ENCODE data around the gene PLPP6.

GRCh38 chr9:4642351-4642750, 19.7 kb upstream of the PLPP6 start:
- TF ChIP-seq CTCF (optimal IDR thresholded peaks at IDR 0.05 in 1 of 3, IDR thresholded peaks at IDR 0.05 in 1 of 3, conservative IDR thresholded peaks at IDR 0.05 in 1 of 3; ENCODE audit: extremely low read depth in 1 of 3, insufficient read depth in 2 of 3, low read length in 3 of 3) (no peak), EZH2 (IDR thresholded peaks at IDR 0.05; ENCODE audit: low read length) (no peak)

Measured in keratinocyte (primary cell).